ENCODE measurements around the gene LMOD3. TPM values are rescaled to one million over a fixed set of nuclear protein-coding genes. Genes with fewer than 3 reads are reported as not detected.

Gene LMOD3
- polyA plus RNA-seq, 2 of the 4 experiments (the other 2 are of a cell fraction) = not detected

GRCh38 chr3:69105320-69105719 lies 17.1 kb downstream of the LMOD3 start:
- Histone ChIP-seq H3K27ac (no peak overlapping the region), H3K9me3 (no peaks in the 10 kb centered on the region), H3K4me3 (no peak overlapping the region), H3K4me1 (no peaks in the 10 kb centered on the region), H3K4me2 (no peak overlapping the region)
- DNase-seq (ENCODE audit: low read depth in 1 of 2, low spot score in 1 of 2) = no peak
- ATAC-seq = no peak
- no peak for FAIRE-seq
- POLR2A ChIA-PET = no interaction called here
- CTCF ChIA-PET = interaction anchor here (3.7 kb wide), 1 partner anchor 15 kb away, joined by 19 read pairs; no protein-coding TSS in a partner anchor
- WGBS (ENCODE audit: missing lambda C conversion rate) = 49% methylated on average over 3 of the region's 3 CpGs
- no peak for TF ChIP-seq TP53 (CRISPR knock-in tag; IDR thresholded peaks at IDR 0.05)

GRCh38 chr3:69104586-69104985 lies 17.8 kb downstream of the LMOD3 start:
- H3K4me1 ChIP-seq = no peaks in the 10 kb centered on the region
- WGBS (ENCODE audit: missing lambda C conversion rate) = 88% methylated on average over 8 of the region's 8 CpGs
- TF ChIP-seq ZNF302 (CRISPR knock-in tag; IDR thresholded peaks at IDR 0.05) (no peak), CTCF (IDR thresholded peaks at IDR 0.05) (no peak), RARB (CRISPR knock-in tag; IDR thresholded peaks at IDR 0.05) (no peak), RNF2 (IDR thresholded peaks at IDR 0.05; ENCODE audit: borderline replicate concordance, low read depth) (no peak), CHD2 (IDR thresholded peaks at IDR 0.05; ENCODE audit: low read length, partially characterized antibody) (no peak), RAD21 (conservative IDR thresholded peaks at IDR 0.05 in 1 of 2, IDR thresholded peaks at IDR 0.05 in 1 of 2) (no peak), KDM1A (IDR thresholded peaks at IDR 0.05; ENCODE audit: low read depth) (no peak), HOXB5 (CRISPR knock-in tag; IDR thresholded peaks at IDR 0.05) (no peak), RCOR1 (IDR thresholded peaks at IDR 0.05; ENCODE audit: low read depth, low read length) (no peak), PBX3 (IDR thresholded peaks at IDR 0.05) (no peak), REST (IDR thresholded peaks at IDR 0.05) (no peak), RFX5 (IDR thresholded peaks at IDR 0.05) (no peak), ZSCAN20 (CRISPR knock-in tag; IDR thresholded peaks at IDR 0.05) (no peak), ELK1 (IDR thresholded peaks at IDR 0.05; ENCODE audit: low read depth, low read length) (no peak), NPAS2 (CRISPR knock-in tag; IDR thresholded peaks at IDR 0.05; ENCODE audit: borderline replicate concordance) (no peak), JUNB (IDR thresholded peaks at IDR 0.05) (no peak), POLR2AphosphoS2 (conservative IDR thresholded peaks at IDR 0.05; ENCODE audit: low read length) (no peak)
- no peak overlapping the region for H3K27ac ChIP-seq
- no peak overlapping the region for H3K4me2 ChIP-seq
- DNase-seq (ENCODE audit: low read depth in 1 of 2, low spot score in 1 of 2) (no peak), ATAC-seq (no peak), FAIRE-seq (no peak)
- CTCF ChIA-PET = interaction anchor here (3.7 kb wide), 1 partner anchor 16 kb away, joined by 19 read pairs; no protein-coding TSS in a partner anchor
- no peaks in the 10 kb centered on the region for H3K9me3 ChIP-seq
- POLR2A ChIA-PET = no interaction called here
- no peak overlapping the region for H3K4me3 ChIP-seq
